H9 (cell line): ENCODE data around the gene UBXN11. TPM values are rescaled to one million over a fixed set of nuclear protein-coding genes. Genes with fewer than 3 reads are reported as not detected.

ENCODE experiments used
- DNase-seq: peaks from one replicate; pipeline ENCODE4 v3.0.0-alpha.2; 2017
- H2AFZ ChIP-seq: one replicate; pipeline ENCODE4 v1.6.1; 2013; ENCODE audit warnings: mild to moderate bottlenecking, low read length, control low read depth, moderate library complexity
- H2AK5ac ChIP-seq: 2 replicates; pipeline ENCODE4 v1.6.1; 2013; ENCODE audit warnings: low read length, control low read depth, mixed read lengths; ENCODE audit not compliant: insufficient read length
- H2BK120ac ChIP-seq: one replicate; pipeline ENCODE4 v1.6.1; 2013; ENCODE audit warnings: low read depth, mild to moderate bottlenecking, low read length, control low read depth, inconsistent platforms; ENCODE audit not compliant: poor library complexity, severe bottlenecking
- H2BK12ac ChIP-seq: 2 replicates; pipeline ENCODE4 v1.6.1; 2013; ENCODE audit warnings: low read length, control low read depth, mixed read lengths, low read depth; ENCODE audit not compliant: insufficient read length
- H2BK15ac ChIP-seq: 2 replicates; pipeline ENCODE4 v1.6.1; 2013; ENCODE audit warnings: low read depth, low read length, control low read depth
- H2BK20ac ChIP-seq: one replicate; pipeline ENCODE4 v1.6.1; 2013; ENCODE audit warnings: low read depth, mild to moderate bottlenecking, low read length, control low read depth, inconsistent platforms; ENCODE audit not compliant: poor library complexity, severe bottlenecking
- H2BK5ac ChIP-seq: 2 replicates; pipeline ENCODE4 v1.6.1; 2013; ENCODE audit warnings: low read length, control low read depth, mixed read lengths; ENCODE audit not compliant: insufficient read length
- H3K14ac ChIP-seq: 2 replicates; pipeline ENCODE4 v1.6.1; 2013; ENCODE audit warnings: low read length, control low read depth; ENCODE audit not compliant: insufficient read depth
- H3K18ac ChIP-seq: 2 replicates; pipeline ENCODE4 v1.6.1; 2013; ENCODE audit warnings: low read depth, mild to moderate bottlenecking, mixed read lengths, low read length, control low read depth; ENCODE audit not compliant: insufficient read length
- H3K23ac ChIP-seq: 2 replicates; pipeline ENCODE4 v1.6.1; 2013; ENCODE audit warnings: low read length, control low read depth, mixed read lengths, low read depth; ENCODE audit not compliant: insufficient read length
- H3K23me2 ChIP-seq: 2 replicates; pipeline ENCODE4 v1.6.1; 2013; ENCODE audit warnings: low read depth, mild to moderate bottlenecking, mixed read lengths, low read length, control low read depth; ENCODE audit not compliant: insufficient read length, poor library complexity, severe bottlenecking
- H3K27ac ChIP-seq: 2 replicates; pipeline ENCODE4 v1.5.1; 2013; ENCODE audit warnings: low read length, control low read depth, mixed read lengths, low read depth; ENCODE audit not compliant: insufficient read length
- H3K27me3 ChIP-seq: 2 replicates; pipeline ENCODE4 v1.6.1; 2013; ENCODE audit warnings: low read length, control low read depth, inconsistent platforms; ENCODE audit not compliant: insufficient read depth
- H3K4ac ChIP-seq: 2 replicates; pipeline ENCODE4 v1.6.1; 2013; ENCODE audit warnings: low read depth, mild to moderate bottlenecking, control low read depth, inconsistent platforms, low read length, moderate library complexity
- H3K4me1 ChIP-seq: 2 replicates; pipeline ENCODE4 v1.6.1; 2013; ENCODE audit warnings: low read length, control low read depth, inconsistent platforms; ENCODE audit not compliant: insufficient read depth
- H3K4me2 ChIP-seq: 2 replicates; pipeline ENCODE4 v1.6.1; 2013; ENCODE audit warnings: low read length, control low read depth, mixed read lengths; ENCODE audit not compliant: insufficient read length, insufficient read depth
- H3K56ac ChIP-seq: 2 replicates; pipeline ENCODE4 v1.6.1; 2013; ENCODE audit warnings: low read depth, mild to moderate bottlenecking, mixed read lengths, low read length, control low read depth; ENCODE audit not compliant: insufficient read length
- H3K79me1 ChIP-seq: 2 replicates; pipeline ENCODE4 v1.6.1; 2013; ENCODE audit warnings: low read depth, mild to moderate bottlenecking, moderate library complexity, low read length, control low read depth, inconsistent platforms; ENCODE audit not compliant: insufficient read depth, poor library complexity, severe bottlenecking
- H3K79me2 ChIP-seq: 2 replicates; pipeline ENCODE4 v1.6.1; 2013; ENCODE audit warnings: low read length, control low read depth, inconsistent platforms; ENCODE audit not compliant: insufficient read depth
- H3K9ac ChIP-seq: 2 replicates; pipeline ENCODE4 v1.6.1; 2013; ENCODE audit warnings: low read length, control low read depth, mixed read lengths; ENCODE audit not compliant: insufficient read length; ENCODE audit errors: extremely low read depth
- H3K9me3 ChIP-seq: one replicate; pipeline ENCODE4 v1.6.1; 2013; ENCODE audit warnings: low read depth, low read length, inconsistent platforms; ENCODE audit not compliant: control insufficient read depth
- H3T11ph ChIP-seq: one replicate; pipeline ENCODE4 v1.6.1; 2013; ENCODE audit warnings: mild to moderate bottlenecking, low read length, control low read depth, inconsistent platforms
- H4K20me1 ChIP-seq: one replicate; pipeline ENCODE4 v1.6.1; 2013; ENCODE audit not compliant: control insufficient read depth, insufficient read length, insufficient read depth
- H4K5ac ChIP-seq: 2 replicates; pipeline ENCODE4 v1.6.1; 2013; ENCODE audit warnings: low read depth, mild to moderate bottlenecking, mixed read lengths, low read length, control low read depth; ENCODE audit not compliant: insufficient read length
- H4K8ac ChIP-seq: replicated peaks from 2 replicates; pipeline ENCODE4 v1.6.1; 2013; ENCODE audit warnings: low read length, control low read depth, mixed read lengths, low read depth; ENCODE audit not compliant: insufficient read length
- H4K91ac ChIP-seq: 2 replicates; pipeline ENCODE4 v1.6.1; 2013; ENCODE audit warnings: low read depth, mild to moderate bottlenecking, moderate library complexity, mixed read lengths, low read length, control low read depth; ENCODE audit not compliant: insufficient read length
- H3K27ac Mint-ChIP-seq, 3 experiments: 2 replicates in 2 of 3; 3 replicates in 1 of 3; pipeline ENCODE4 v1.8.0; 2020 to 2021; ENCODE audit warnings: mixed read lengths in 3 of 3, mild to moderate bottlenecking in 1 of 3, moderate library complexity in 1 of 3
- H3K27me3 Mint-ChIP-seq: 2 replicates; pipeline ENCODE4 v1.8.0; 2021; ENCODE audit warnings: low read depth, mild to moderate bottlenecking, moderate library complexity, mixed read lengths
- H3K36me3 Mint-ChIP-seq, 3 experiments: 2 replicates in 2 of 3; 3 replicates in 1 of 3; pipeline ENCODE4 v1.8.0; 2020 to 2021; ENCODE audit warnings: low read depth in 3 of 3, mixed read lengths in 3 of 3; ENCODE audit not compliant: insufficient read depth in 1 of 3
- H3K4me1 Mint-ChIP-seq, 2 experiments: 2 replicates each; pipeline ENCODE4 v1.8.0; 2020; ENCODE audit warnings: mixed read lengths in 2 of 2
- H3K4me3 Mint-ChIP-seq, 2 experiments: 2 replicates in 1 of 2; 3 replicates in 1 of 2; pipeline ENCODE4 v1.8.0; 2020 to 2021; ENCODE audit warnings: mild to moderate bottlenecking in 2 of 2, mixed read lengths in 2 of 2, moderate library complexity in 1 of 2
- H3K9me3 Mint-ChIP-seq, 2 experiments: 2 replicates in 1 of 2; 3 replicates in 1 of 2; pipeline ENCODE4 v1.8.0; 2020; ENCODE audit warnings: mild to moderate bottlenecking in 2 of 2, mixed read lengths in 2 of 2, moderate library complexity in 1 of 2
- CTCF ChIP-seq: fragments of 200-600 bp; sonication (generic); conservative IDR thresholded peaks from 3 replicates; pipeline ENCODE4 v1.8.0; 2021; ENCODE audit warnings: antibody characterized with exemption, mild to moderate bottlenecking
- WGBS: extraction: QIAGEN DNeasy Blood & Tissue Kit; methylation state at CpG from one replicate; pipeline ENCODE4 v1.1.7; 2013; ENCODE audit warnings: missing lambda C conversion rate, low lambda C conversion rate, mixed read lengths; ENCODE audit not compliant: insufficient read length; ENCODE audit errors: extremely low coverage; 5-methylcytosine and 5-hydroxymethylcytosine counted together
- total RNA-seq: library from RNA; stranded (reverse); gene quantifications from 2 replicates; pipeline ENCODE4 v1.2.1, GENCODE V29; 2021

Gene UBXN11
- total RNA-seq, 1 experiment from 2014 or later: 13.7 TPM

- H3K4me1 Mint-ChIP-seq: peaks cover 48 to 53% of the 10 kb centered on the region in 2 experiments
- H3K27ac Mint-ChIP-seq: no peak overlapping the region
- Histone ChIP-seq H2BK120ac (no peak overlapping the region), H3K23me2 (no peaks in the 10 kb centered on the region), H3K9me3 (no peaks in the 10 kb centered on the region), H3K79me1 (no peaks in the 10 kb centered on the region), H3K4ac (no peak overlapping the region), H3K79me2 (no peaks in the 10 kb centered on the region), H3K4me1 (peaks cover 8% of the 10 kb centered on the region; the same call in 1 of the 2 replicates), H4K8ac (no peak overlapping the region), H3K18ac (no peak overlapping the region), H3K4me2 (no peak overlapping the region), H4K5ac (no peak overlapping the region), H2AK5ac (no peak overlapping the region), H2BK12ac (no peak overlapping the region), H4K20me1 (peaks cover 2% of the 10 kb centered on the region), H2BK20ac (no peak overlapping the region), H3K23ac (no peak overlapping the region), H3K27me3 (no peaks in the 10 kb centered on the region), H2BK15ac (no peak overlapping the region), H3K56ac (no peak overlapping the region), H3K27ac (no peak overlapping the region), H3K9ac (no peak overlapping the region), H4K91ac (no peak overlapping the region), H3T11ph (no peak overlapping the region), H2BK5ac (no peak overlapping the region), H2AFZ (no peak overlapping the region), H3K14ac (no peak overlapping the region)
- no peak overlapping the region; a peak in 1 of 5 replicates for H3K4me3 Mint-ChIP-seq
- no peaks in the 10 kb centered on the region; a peak in 1 of 5 replicates for H3K9me3 Mint-ChIP-seq
- no peak for DNase-seq
- no CpG with 5 or more reads among the region's 2 CpGs for WGBS
- H3K27me3 Mint-ChIP-seq: no peaks in the 10 kb centered on the region; the same call in 1 of the 2 replicates
- peaks cover 6 to 11% (median 9%) of the 10 kb centered on the region in 3 experiments; a peak in 6 of 7 replicates for H3K36me3 Mint-ChIP-seq
- no peak for TF ChIP-seq CTCF
Observed at GRCh38 chr1:26286064-26286416, 20.4 kb downstream of the UBXN11 start.
